Bronchial epithelial cell (primary cell): ENCODE measurements around the gene EPHB2. TPM values are rescaled to one million over a fixed set of nuclear protein-coding genes. Genes with fewer than 3 reads are reported as not detected.
"Not testable (repeated sequence)": the region's sequence is repeated elsewhere in the genome, so short reads cannot be mapped to it uniquely, and the experiment has no call there.

Source experiments
- DNase-seq: peaks from one replicate; pipeline ENCODE4 v3.0.0-alpha.2; 2010; ENCODE audit warnings: low read depth
- FAIRE-seq: peaks from 2 replicates; lab custom pipeline; 2011; peaks lifted over from hg19 to GRCh38; lab: Jason Lieb, UNC
- H3K27me3 ChIP-seq: 2 replicates; pipeline ENCODE4 v1.5.1; 2011; ENCODE audit warnings: low read length; ENCODE audit not compliant: control insufficient read depth, insufficient read depth
- H3K36me3 ChIP-seq: 2 replicates; pipeline ENCODE4 v1.5.1; 2011; ENCODE audit warnings: low read length; ENCODE audit not compliant: control insufficient read depth, insufficient read depth
- H3K4me3 ChIP-seq: 2 replicates; pipeline ENCODE4 v1.5.1; 2011; ENCODE audit warnings: mild to moderate bottlenecking, low read depth, low read length, control low read depth
- total RNA-seq: library from RNA; depleted of rRNA; stranded (reverse); fragments of >200 nt; gene quantifications from 2 replicates; pipeline ENCODE4 v1.2.1, GENCODE V29; 2014
- TF ChIP-seq, protein P1 (sequence below): IDR thresholded peaks from 2 replicates; pipeline ENCODE4 v1.5.1; 2011; ENCODE audit warnings: mild to moderate bottlenecking, moderate library complexity, low read length, control low read depth, inconsistent platforms; ENCODE audit not compliant: insufficient read depth, severe bottlenecking

EPHB2 gene
- total RNA-seq, 1 donor from 2014 or later, result 10.0 TPM

DNA sequence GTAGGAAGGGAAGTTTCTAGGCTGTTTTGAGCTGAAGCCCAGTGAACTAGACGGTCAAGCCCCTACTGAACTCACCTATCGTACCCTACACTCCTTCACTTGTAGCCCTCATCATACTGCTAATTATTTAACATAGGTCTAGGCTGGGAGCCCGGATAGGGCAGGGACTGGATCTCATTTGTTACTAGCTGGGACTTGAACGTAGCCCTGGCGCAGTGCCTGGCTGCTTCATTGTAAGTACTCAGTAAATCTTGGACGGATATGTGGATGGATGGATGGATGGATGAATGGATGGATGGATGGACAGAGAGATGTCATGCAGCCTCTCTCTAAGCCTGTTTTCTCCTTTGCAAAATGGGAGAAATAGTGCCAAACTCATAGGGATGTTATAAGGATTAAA lies 129.2 kb downstream of the EPHB2 start:
- DNase-seq, result no peak
- Histone ChIP-seq H3K36me3 (peaks cover 2% of the 10 kb centered on the region), H3K4me3 (no peak overlapping the region), H3K27me3 (no peaks in the 10 kb centered on the region)
- TF ChIP-seq, protein P1, sequence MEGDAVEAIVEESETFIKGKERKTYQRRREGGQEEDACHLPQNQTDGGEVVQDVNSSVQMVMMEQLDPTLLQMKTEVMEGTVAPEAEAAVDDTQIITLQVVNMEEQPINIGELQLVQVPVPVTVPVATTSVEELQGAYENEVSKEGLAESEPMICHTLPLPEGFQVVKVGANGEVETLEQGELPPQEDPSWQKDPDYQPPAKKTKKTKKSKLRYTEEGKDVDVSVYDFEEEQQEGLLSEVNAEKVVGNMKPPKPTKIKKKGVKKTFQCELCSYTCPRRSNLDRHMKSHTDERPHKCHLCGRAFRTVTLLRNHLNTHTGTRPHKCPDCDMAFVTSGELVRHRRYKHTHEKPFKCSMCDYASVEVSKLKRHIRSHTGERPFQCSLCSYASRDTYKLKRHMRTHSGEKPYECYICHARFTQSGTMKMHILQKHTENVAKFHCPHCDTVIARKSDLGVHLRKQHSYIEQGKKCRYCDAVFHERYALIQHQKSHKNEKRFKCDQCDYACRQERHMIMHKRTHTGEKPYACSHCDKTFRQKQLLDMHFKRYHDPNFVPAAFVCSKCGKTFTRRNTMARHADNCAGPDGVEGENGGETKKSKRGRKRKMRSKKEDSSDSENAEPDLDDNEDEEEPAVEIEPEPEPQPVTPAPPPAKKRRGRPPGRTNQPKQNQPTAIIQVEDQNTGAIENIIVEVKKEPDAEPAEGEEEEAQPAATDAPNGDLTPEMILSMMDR, result no peak
- FAIRE-seq, result no peak

DNA sequence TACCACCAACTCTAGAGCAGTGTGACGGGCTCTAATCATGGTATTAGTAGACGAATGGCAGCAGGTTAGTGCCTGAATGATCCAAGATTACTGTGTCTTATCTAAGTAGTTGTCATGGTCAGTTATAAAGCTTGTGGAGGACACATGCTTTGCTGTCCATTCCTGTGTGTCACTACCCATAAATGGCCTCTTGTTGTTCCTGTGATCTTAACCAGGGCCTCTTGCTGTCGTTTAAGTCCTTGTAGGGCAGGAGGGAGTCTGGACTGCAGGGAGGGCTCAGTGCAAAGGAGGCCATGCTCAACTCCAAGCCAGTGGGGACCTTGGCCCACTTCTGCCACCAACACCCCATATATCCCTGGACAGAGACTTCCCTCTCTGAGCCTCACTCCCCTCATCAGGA lies 130.5 kb downstream of the EPHB2 start:
- FAIRE-seq, result no peak
- Histone ChIP-seq H3K4me3 (no peak overlapping the region), H3K36me3 (peaks cover 2% of the 10 kb centered on the region), H3K27me3 (no peaks in the 10 kb centered on the region)
- no peak for DNase-seq
- TF ChIP-seq, protein P1, result no peak

DNA sequence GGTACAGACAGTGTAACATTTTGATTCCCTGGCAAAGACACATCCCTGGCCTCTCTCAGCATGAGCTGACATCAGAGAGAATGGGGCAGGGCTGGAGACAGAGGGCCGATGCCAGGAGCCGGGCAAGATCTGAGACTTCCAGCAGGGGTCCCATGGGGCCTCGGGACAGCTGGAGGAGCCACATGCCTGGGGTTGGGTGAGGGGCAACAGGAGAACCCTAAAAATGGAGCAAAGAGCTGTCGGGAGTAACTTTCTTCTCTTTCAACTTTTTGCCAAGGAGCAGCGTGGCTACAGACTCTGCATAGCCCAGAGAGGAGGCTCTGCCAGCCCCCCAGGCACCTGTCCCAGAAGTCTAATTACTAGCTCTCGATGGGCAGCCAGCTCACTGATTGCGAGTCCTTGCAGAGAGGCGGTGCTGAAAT lies 131.2 kb downstream of the EPHB2 start:
- H3K4me3 ChIP-seq, result no peak overlapping the region
- no peak for FAIRE-seq

DNA sequence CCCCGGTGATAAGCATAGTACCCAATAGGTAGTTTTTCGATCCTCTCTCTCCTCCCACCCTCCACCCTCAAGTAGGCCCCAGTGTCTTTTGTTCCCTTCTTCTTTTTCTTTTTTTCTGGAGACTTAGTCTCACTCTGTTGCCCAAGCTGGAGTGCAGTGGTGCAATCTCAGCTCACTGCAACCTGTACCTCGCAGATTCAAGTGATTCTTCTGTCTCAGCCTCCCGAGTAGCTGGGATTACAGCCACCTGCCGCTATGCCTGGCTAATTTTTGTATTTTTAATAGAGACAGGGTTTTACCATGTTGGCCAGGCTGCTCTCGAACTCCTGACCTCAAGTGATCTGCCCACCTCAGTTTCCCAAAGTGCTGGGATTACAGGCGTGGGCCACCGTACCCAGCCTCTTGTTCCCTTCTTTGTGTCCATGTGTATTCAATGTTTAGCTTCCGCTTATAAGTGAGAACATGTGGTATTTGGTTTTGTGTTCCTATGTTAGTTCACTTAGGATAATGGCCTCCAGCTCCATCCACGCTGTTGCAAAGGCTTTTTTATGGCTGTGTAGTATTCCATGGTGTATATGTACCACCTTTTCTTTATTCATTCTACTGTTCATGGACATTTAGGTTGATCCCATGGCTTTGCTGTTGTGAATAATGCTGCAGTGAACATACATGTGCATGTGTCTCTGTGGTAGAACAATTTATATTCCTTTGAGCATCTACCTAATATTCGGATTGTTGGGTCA lies 133.0 kb downstream of the EPHB2 start:
- H3K36me3 ChIP-seq, DNase-seq, FAIRE-seq, H3K4me3 ChIP-seq, H3K27me3 ChIP-seq: not testable (repeated sequence)

More for the DNA sequence above, 131.2 kb downstream of the EPHB2 start:
- DNase-seq, result no peak
- Histone ChIP-seq H3K36me3 (peaks cover 2% of the 10 kb centered on the region), H3K27me3 (no peaks in the 10 kb centered on the region)
- TF ChIP-seq, protein P1, result no peak

DNA sequence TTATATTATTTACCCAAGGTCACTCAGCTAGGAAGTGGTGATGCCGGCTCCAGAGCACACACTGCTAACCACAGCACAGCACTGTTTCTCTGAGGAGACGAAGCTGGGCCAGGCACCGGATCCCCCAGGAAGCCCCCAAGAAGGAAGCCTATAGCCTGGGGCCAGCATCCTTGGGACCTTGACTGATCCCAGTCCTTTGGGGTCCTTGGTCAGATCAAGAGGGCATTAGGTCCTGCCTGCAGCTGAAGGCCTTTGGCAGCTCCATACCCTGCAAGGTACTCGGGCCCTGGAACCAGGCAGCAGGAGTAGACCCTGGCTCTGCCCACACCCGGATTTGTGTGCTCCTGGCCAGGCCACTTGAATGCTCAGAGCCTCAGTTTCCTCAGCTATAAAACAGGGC lies 134.0 kb downstream of the EPHB2 start:
- no peak for DNase-seq
- no peak for FAIRE-seq
- Histone ChIP-seq H3K27me3 (no peaks in the 10 kb centered on the region), H3K36me3 (peaks cover 2% of the 10 kb centered on the region), H3K4me3 (no peak overlapping the region)
- TF ChIP-seq, protein P1, result no peak

DNA sequence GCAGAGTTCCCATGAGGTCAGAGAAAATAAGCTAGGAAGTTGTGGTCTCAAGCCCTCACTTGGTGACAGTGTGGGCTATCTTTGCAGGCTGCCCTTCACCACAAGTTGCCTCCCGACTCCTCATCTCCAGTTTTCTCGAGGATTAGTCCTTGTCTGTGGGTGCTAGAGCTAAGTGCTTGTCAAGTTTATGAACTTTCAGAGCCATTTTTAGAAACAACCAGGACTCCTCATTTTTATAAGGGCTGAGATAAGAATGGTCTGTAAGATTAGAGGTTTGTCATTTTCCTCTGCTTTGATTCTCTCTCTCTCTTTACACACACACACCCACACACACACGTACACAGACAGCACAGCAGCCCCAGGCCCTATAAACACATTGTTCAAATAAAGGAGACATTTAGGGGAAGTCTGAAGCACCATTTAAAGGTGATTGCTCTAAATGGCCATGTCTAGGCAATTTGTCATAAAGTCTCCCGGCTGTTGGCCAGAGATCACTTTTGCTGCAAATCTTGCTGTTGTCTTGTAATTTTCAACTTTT lies 134.8 kb downstream of the EPHB2 start:
- H3K27me3 ChIP-seq, result no peaks in the 10 kb centered on the region
- FAIRE-seq (no peak), DNase-seq (no peak)
- H3K4me3 ChIP-seq, result no peak overlapping the region
- TF ChIP-seq, protein P1, result no peak
- H3K36me3 ChIP-seq, result peaks cover 2% of the 10 kb centered on the region
